Psoas muscle (tissue), 8 donors: ENCODE measurements around the gene KLHL26. TPM values are rescaled to one million over a fixed set of nuclear protein-coding genes. Genes with fewer than 3 reads are reported as not detected.
"Not testable (repeated sequence)": the region's sequence is repeated elsewhere in the genome, so short reads cannot be mapped to it uniquely, and the experiment has no call there.

Experiments used
- ATAC-seq, 4 donors: fragments of 200-7000 bp; cut with Tn5 transposase; one replicate each; pipeline ENCODE4 v1.9.1; 2020; ENCODE audit warnings: moderate library complexity in 3 of 4, mild to moderate bottlenecking in 2 of 4
- DNase-seq, 2 donors: peaks; one replicate each; pipeline ENCODE4 v3.0.0-alpha.2; 2020
- H3K27ac ChIP-seq: fragments of 200-600 bp; one replicate; pipeline ENCODE4 v1.8.0; 2022
- H3K27me3 ChIP-seq, 3 donors: fragments of 200-600 bp in 1 of 3; one replicate each; pipeline versions ENCODE4 v1.6.1 to v1.8.0; 2013 to 2022; ENCODE audit warnings: low read length in 2 of 3, mild to moderate bottlenecking in 2 of 3, moderate library complexity in 1 of 3; ENCODE audit not compliant: insufficient read depth in 3 of 3
- H3K36me3 ChIP-seq, 2 donors: fragments of 200-600 bp in 1 of 2; one replicate each; pipeline versions ENCODE4 v1.6.1 to v1.8.0; 2013 to 2022; ENCODE audit warnings: low read depth in 1 of 2, mild to moderate bottlenecking in 1 of 2, moderate library complexity in 1 of 2; ENCODE audit not compliant: insufficient read depth in 1 of 2
- H3K4me1 ChIP-seq: fragments of 200-600 bp; one replicate; pipeline ENCODE4 v1.8.0; 2022
- H3K4me3 ChIP-seq: fragments of 200-600 bp; one replicate; pipeline ENCODE4 v1.8.0; 2022; ENCODE audit warnings: mild to moderate bottlenecking
- H3K9me3 ChIP-seq: fragments of 200-600 bp; one replicate; pipeline ENCODE4 v1.8.0; 2022
- WGBS, 3 donors: extraction: QIAGEN DNeasy Blood & Tissue Kit; methylation state at CpG; one replicate each; pipeline versions ENCODE4 v1.1.6 to v1.1.7; 2013; 5-methylcytosine and 5-hydroxymethylcytosine counted together
- intact Hi-C, 2 donors: fragments of 100-400 bp; cut with DNase I; formaldehyde crosslinking; loops; one replicate each; pipeline versions ENCODE4 v1.11.0 to v1.14.2; 2022
- polyA plus RNA-seq, 3 donors: library from polyadenylated mRNA; stranded (reverse); fragments of 200-250 nt; gene quantifications; one replicate each; pipeline ENCODE4 v1.2.3, GENCODE V29; 2013
- total RNA-seq, 4 donors: library from RNA; stranded (reverse); fragmentation: NEBNext Ultra II Directional in 2 of 4; extraction: Animal tissue kit (Norgen Biotek cat#: 25700) in 2 of 4; gene quantifications; one replicate each; pipeline versions ENCODE4 v1.2.1 to v1.2.4, GENCODE V29; 2021 to 2023
- TF ChIP-seq, protein P1 (sequence below): fragments of 200-600 bp; IDR thresholded peaks from one replicate; pipeline ENCODE4 v1.8.0; 2022; ENCODE audit warnings: antibody characterized with exemption
- donor health status: healthy with polysubstance abuse.
- donor health status: DM: no; HTN: no; CAD: no; lungs with moderate emphysema.
- donor health status: Bipolar disorder and iron deficiency.
- donor health status: healthy.
- donor health status: DM: yes; HTN: yes; CAD: no.
- donor health status: DM: no; HTN: no; CAD: no.
- donor health status: DM: no; HTN: no; CAD: no.
- donor health status: DM: yes; HTN: yes; CAD: no.

Gene KLHL26
- total and polyA plus RNA-seq, 7 donors, result 3.1 to 9.9 (median 5.2) TPM

DNA sequence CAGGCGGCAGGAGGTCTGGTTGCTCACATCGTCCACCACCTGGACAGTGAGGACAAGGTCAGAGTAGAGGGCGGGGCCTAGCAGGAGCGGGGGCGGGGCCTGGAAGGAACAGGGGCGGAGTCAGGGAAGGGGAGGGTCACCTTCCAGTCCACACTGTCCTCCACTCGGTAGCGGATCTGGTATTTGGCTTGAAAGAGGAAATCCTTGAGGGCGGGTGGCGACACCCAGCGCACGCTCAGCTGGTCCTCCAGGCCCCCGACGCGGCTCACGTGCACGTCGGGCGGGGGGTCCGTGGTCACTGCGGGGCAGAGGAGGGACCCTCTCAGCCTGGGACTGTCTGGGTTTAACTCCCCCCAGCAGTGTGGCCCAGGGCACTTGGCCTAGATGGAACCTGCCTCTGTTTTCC lies 40.1 kb upstream of the KLHL26 start:
- TF ChIP-seq, protein P1, sequence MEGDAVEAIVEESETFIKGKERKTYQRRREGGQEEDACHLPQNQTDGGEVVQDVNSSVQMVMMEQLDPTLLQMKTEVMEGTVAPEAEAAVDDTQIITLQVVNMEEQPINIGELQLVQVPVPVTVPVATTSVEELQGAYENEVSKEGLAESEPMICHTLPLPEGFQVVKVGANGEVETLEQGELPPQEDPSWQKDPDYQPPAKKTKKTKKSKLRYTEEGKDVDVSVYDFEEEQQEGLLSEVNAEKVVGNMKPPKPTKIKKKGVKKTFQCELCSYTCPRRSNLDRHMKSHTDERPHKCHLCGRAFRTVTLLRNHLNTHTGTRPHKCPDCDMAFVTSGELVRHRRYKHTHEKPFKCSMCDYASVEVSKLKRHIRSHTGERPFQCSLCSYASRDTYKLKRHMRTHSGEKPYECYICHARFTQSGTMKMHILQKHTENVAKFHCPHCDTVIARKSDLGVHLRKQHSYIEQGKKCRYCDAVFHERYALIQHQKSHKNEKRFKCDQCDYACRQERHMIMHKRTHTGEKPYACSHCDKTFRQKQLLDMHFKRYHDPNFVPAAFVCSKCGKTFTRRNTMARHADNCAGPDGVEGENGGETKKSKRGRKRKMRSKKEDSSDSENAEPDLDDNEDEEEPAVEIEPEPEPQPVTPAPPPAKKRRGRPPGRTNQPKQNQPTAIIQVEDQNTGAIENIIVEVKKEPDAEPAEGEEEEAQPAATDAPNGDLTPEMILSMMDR, result no peak
- H3K9me3 ChIP-seq, result no peaks in the 10 kb centered on the region
- intact Hi-C loops, result no loop called here
- H3K27ac ChIP-seq, result no peak overlapping the region
- peak in 1 of 2 donors; percentile 75 for DNase-seq
- WGBS, 3 donors, result 18 to 33% (median 30%) methylated on average over 20 to 21 of the region's 21 CpGs
- H3K4me1 ChIP-seq, result peaks cover 13% of the 10 kb centered on the region
- no peak overlapping the region for H3K4me3 ChIP-seq
- H3K27me3 ChIP-seq, result peaks cover 0 to 12% (median 4%) of the 10 kb centered on the region in 3 donors
- peak in 3 of 4 donors; percentile 29 to 42 (median 31) for ATAC-seq
- H3K36me3 ChIP-seq, result peaks cover 0 to 5% of the 10 kb centered on the region in 2 donors

DNA sequence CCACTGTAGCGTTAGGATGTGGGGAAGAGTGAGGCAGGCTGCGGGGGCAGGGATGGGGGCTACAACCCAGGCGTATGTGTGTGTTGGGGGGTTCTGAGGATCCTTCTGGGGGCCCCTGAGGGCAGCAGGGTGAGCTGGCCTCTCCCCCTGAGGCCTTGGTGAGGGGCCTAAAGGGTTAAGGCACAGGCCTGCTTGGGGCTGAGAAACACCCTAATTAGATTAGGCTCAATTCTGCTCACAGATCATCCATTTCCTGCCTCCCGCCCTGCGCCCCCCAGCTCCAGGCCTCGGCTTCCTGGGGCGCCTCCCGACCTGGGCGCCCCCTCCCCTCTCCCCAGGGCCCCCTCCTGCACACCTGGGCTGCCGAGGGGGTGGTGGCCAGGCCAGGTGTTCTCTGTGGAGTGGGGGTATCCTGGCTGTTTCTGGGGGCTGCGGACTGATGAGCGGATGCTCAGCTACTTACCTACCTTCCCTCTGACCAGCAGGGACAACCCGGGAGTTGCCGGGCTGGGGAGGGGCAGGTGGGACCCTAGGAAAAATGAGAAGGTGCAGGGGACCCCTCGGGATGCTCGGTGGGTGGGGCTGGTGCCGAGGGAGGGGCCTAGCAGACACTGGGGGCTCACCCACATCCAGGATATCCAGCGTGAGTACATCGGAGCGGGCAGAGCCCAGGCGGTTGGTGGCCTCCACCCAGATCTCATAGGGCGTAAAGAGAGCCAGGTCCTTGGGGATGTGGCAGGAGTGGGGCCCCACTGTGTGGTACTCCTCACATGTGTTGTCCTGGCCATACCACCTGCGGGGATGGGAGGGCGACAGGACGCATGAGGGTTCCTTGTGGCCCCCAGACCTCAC lies 38.8 kb upstream of the KLHL26 start:
- intact Hi-C loops, result no loop called here
- Histone ChIP-seq H3K4me1 (peaks cover 13% of the 10 kb centered on the region), H3K4me3 (no peak overlapping the region), H3K27ac (no peak overlapping the region), H3K27me3 (peaks cover 0 to 14% (median 4%) of the 10 kb centered on the region in 3 donors), H3K36me3 (no peaks in the 10 kb centered on the region), H3K9me3 (no peaks in the 10 kb centered on the region)
- 52 to 53% (median 53%) methylated on average over 21 to 25 of the region's 25 CpGs for WGBS, 3 donors
- TF ChIP-seq, protein P1, result no peak
- ATAC-seq (no peak), DNase-seq (no peak)

DNA sequence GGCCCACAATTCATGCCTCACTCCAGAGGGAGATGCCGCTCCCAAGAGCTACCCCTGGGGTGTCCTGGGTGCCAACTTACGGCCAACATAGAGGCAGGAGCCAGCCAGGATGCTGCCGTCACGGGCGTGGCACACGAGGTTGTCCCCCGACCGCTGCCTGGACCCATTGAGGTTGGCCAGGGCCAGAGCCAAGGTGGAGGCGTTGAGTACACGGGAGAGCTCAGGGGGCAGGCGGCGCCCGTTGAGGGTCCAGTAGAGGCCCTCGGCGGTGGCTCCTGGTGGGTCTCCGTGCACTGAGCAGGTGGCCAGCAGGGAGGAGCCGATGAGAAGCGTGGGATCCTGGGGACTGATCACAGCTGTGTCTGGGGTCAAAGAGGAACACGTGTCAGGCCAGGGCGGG lies 37.3 kb upstream of the KLHL26 start:
- ATAC-seq, result no peak
- 83 to 86% (median 84%) methylated on average over 20 of the region's 20 CpGs for WGBS, 3 donors

DNA sequence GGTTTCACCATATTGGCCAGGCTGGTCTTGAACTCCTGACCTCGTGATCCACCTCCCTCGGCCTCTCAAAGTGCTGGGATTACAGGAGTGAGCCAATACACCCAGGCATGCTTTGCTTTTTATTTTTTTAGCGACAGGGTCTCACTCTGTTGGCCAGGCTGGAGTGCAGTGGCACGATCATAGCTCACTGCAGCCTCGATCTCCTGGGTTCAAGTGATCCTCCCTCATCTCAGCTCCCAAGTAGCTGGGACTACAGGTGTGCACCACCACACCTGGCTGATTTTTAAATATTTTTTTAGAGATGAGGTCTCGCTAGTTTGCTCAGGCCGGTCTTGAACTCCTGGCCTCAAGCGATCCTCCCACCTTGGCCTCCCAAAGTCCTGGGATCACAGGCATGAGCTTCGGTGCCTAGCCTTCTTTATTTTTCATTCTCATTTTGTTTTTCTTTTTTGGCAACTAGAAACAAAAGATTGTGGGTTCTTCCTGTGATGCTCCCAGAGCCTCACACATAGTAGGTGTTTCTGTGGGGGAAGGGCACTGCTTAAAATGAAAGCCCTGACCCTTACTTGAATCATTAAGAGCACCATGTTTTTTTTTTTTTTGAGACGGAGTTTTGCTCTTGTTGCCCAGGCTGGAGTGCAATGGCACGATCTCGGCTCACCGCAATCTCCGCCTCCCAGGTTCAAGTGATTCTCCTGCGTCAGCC lies 36.0 kb upstream of the KLHL26 start:
- WGBS, 3 donors, result 90 to 96% (median 92%) methylated on average over 15 of the region's 15 CpGs
- intact Hi-C loops, H3K27ac ChIP-seq, H3K36me3 ChIP-seq, H3K9me3 ChIP-seq, ATAC-seq, H3K4me3 ChIP-seq, DNase-seq, H3K4me1 ChIP-seq: not testable (repeated sequence)
- peaks cover 0 to 42% (median 10%) of the 10 kb centered on the region in 3 donors for H3K27me3 ChIP-seq

More for the DNA sequence above, 37.3 kb upstream of the KLHL26 start:
- Histone ChIP-seq H3K27ac (no peak overlapping the region), H3K9me3 (no peaks in the 10 kb centered on the region), H3K36me3 (no peaks in the 10 kb centered on the region), H3K4me1 (peaks cover 7% of the 10 kb centered on the region), H3K4me3 (no peak overlapping the region), H3K27me3 (peaks cover 0 to 28% (median 5%) of the 10 kb centered on the region in 3 donors)
- DNase-seq, result no peak
- intact Hi-C loops, result no loop called here
- TF ChIP-seq, protein P1, result no peak

DNA sequence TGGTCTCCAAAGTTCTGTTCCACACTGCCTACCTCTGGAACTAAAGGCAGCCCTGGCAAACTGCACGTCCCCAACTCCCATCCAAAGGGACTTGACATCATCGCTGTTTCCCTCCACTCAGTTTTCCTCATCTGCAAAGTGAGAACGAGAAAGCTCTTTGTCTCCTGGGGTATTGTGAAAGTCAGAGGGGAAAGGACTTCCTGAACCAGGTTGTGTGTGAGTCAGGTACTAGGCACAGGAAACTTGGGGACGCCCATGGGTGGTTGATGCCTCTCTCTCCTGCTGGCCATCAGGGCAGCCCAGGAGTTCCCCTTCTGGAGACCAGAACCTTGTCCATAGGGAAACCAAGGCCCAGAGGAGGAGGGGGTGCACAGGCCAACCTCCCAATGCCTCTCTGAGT lies 35.0 kb upstream of the KLHL26 start:
- Histone ChIP-seq H3K27me3 (peaks cover 0 to 47% (median 16%) of the 10 kb centered on the region in 3 donors), H3K4me1 (no peaks in the 10 kb centered on the region), H3K27ac (no peak overlapping the region), H3K36me3 (no peaks in the 10 kb centered on the region), H3K4me3 (no peak overlapping the region), H3K9me3 (no peaks in the 10 kb centered on the region)
- intact Hi-C loops, result no loop called here
- 75 to 85% (median 85%) methylated on average over 4 of the region's 4 CpGs for WGBS, 3 donors
- TF ChIP-seq, protein P1, result no peak
- DNase-seq, result no peak
- no peak for ATAC-seq
